IMR-90 (cell line): ENCODE results near the gene SPEG. TPM values are rescaled to one million over a fixed set of nuclear protein-coding genes. Genes with fewer than 3 reads are reported as not detected.

ENCODE experiments used
- ATAC-seq: fragments of 200-7000 bp; cut with Tn5 transposase; 2 replicates; pipeline ENCODE4 v1.9.1; 2020; ENCODE audit warnings: low read depth, mild to moderate bottlenecking, moderate library complexity
- BruUV-seq: library from RNA; stranded (reverse); fragments of 400-500 nt; replicated peaks from 2 replicates; lab custom pipeline; 2021; lab: Mats Ljungman, UMichigan
- CTCF ChIA-PET: fragments of 300-600 bp; formaldehyde crosslinking; extraction: SDS; loops from one replicate; lab custom pipeline; 2021; ENCODE audit warnings: antibody characterized with exemption; lab: Yijun Ruan, JAX
- POLR2A ChIA-PET: fragments of 300-600 bp; sonication (Branson Sonifier 250); formaldehyde crosslinking; loops from one replicate; lab custom pipeline; 2022; ENCODE audit warnings: antibody characterized with exemption; ENCODE audit not compliant: unreplicated experiment; lab: Charles Lee
- DNase-seq: peaks from one replicate; pipeline ENCODE4 v3.0.0; 2013
- H2AFZ ChIP-seq: replicated peaks from 2 replicates; pipeline ENCODE3; 2013; ENCODE audit warnings: low read length, mild to moderate bottlenecking; ENCODE audit not compliant: poor library complexity
- H2AK5ac ChIP-seq: 2 replicates; pipeline ENCODE4 v1.6.1; 2013; ENCODE audit warnings: low read depth, low read length, inconsistent platforms
- H2AK9ac ChIP-seq: replicated peaks from 2 replicates; pipeline ENCODE3; 2013; ENCODE audit warnings: mild to moderate bottlenecking, low read depth, low read length, moderate library complexity; ENCODE audit not compliant: poor library complexity
- H2BK120ac ChIP-seq: 2 replicates; pipeline ENCODE4 v1.6.1; 2013; ENCODE audit warnings: low read depth, low read length, inconsistent platforms
- H2BK15ac ChIP-seq: 3 replicates; pipeline ENCODE4 v1.6.1; 2013; ENCODE audit warnings: low read depth, low read length, inconsistent platforms
- H2BK20ac ChIP-seq: 2 replicates; pipeline ENCODE4 v1.6.1; 2013; ENCODE audit warnings: low read depth, mild to moderate bottlenecking, inconsistent platforms, low read length, moderate library complexity
- H2BK5ac ChIP-seq: 2 replicates; pipeline ENCODE4 v1.6.1; 2013; ENCODE audit warnings: mild to moderate bottlenecking, low read depth, low read length, inconsistent platforms; ENCODE audit not compliant: poor library complexity, severe bottlenecking
- H3K14ac ChIP-seq: replicated peaks from 2 replicates; pipeline ENCODE4 v1.6.1; 2013; ENCODE audit warnings: low read depth, low read length, inconsistent platforms
- H3K18ac ChIP-seq: 2 replicates; pipeline ENCODE4 v1.6.1; 2013; ENCODE audit warnings: low read depth, low read length, control low read depth
- H3K23ac ChIP-seq: 2 replicates; pipeline ENCODE4 v1.6.1; 2013; ENCODE audit warnings: low read depth, low read length, inconsistent platforms
- H3K27ac ChIP-seq: 2 replicates; pipeline ENCODE4 v1.5.1; 2013; ENCODE audit warnings: mild to moderate bottlenecking, control low read depth, low read length; ENCODE audit not compliant: insufficient read depth
- H3K27me3 ChIP-seq: 2 replicates; pipeline ENCODE4 v1.6.1; 2013; ENCODE audit warnings: low read length; ENCODE audit not compliant: control insufficient read depth, insufficient read depth
- H3K36me3 ChIP-seq: 2 replicates; pipeline ENCODE4 v1.6.1; 2013; ENCODE audit warnings: low read length, mixed read lengths; ENCODE audit not compliant: control insufficient read depth, insufficient read depth
- H3K4ac ChIP-seq: 2 replicates; pipeline ENCODE4 v1.6.1; 2013; ENCODE audit warnings: low read depth, low read length, inconsistent platforms
- H3K4me1 ChIP-seq: 2 replicates; pipeline ENCODE4 v1.6.1; 2013; ENCODE audit warnings: low read length, mixed read lengths; ENCODE audit not compliant: control insufficient read depth, insufficient read depth
- H3K4me2 ChIP-seq: 2 replicates; pipeline ENCODE4 v1.6.1; 2013; ENCODE audit warnings: low read depth, mild to moderate bottlenecking, control low read depth, low read length, moderate library complexity
- H3K4me3 ChIP-seq: 2 replicates; pipeline ENCODE4 v1.5.1; 2013; ENCODE audit warnings: low read depth, mild to moderate bottlenecking, control low read depth, low read length, moderate library complexity; ENCODE audit not compliant: insufficient read depth
- H3K56ac ChIP-seq: 2 replicates; pipeline ENCODE4 v1.6.1; 2013; ENCODE audit warnings: low read length, inconsistent platforms; ENCODE audit not compliant: insufficient read depth; ENCODE audit errors: extremely low read depth
- H3K79me1 ChIP-seq, 2 experiments: 2 replicates each; pipeline ENCODE4 v1.6.1; 2013; ENCODE audit warnings: low read length in 2 of 2, inconsistent platforms in 1 of 2, low read depth in 1 of 2
- H3K9ac ChIP-seq: 2 replicates; pipeline ENCODE4 v1.6.1; 2013; ENCODE audit warnings: low read depth, low read length, control low read depth
- H3K9me1 ChIP-seq: 2 replicates; pipeline ENCODE4 v1.6.1; 2013; ENCODE audit warnings: low read length, inconsistent platforms; ENCODE audit not compliant: insufficient read depth
- H3K9me3 ChIP-seq: 2 replicates; pipeline ENCODE4 v1.6.1; 2013; ENCODE audit warnings: low read length; ENCODE audit not compliant: control insufficient read depth, insufficient read depth
- H4K20me1 ChIP-seq: 2 replicates; pipeline ENCODE4 v1.6.1; 2013; ENCODE audit warnings: low read length, inconsistent platforms; ENCODE audit not compliant: insufficient read depth
- H4K5ac ChIP-seq: 2 replicates; pipeline ENCODE4 v1.6.1; 2013; ENCODE audit warnings: mild to moderate bottlenecking, low read depth, low read length, control low read depth
- H4K8ac ChIP-seq, 2 experiments: 2 replicates each; pipeline ENCODE4 v1.6.1; 2013; ENCODE audit warnings: low read depth in 2 of 2, low read length in 2 of 2, control low read depth in 1 of 2, inconsistent platforms in 1 of 2
- H4K91ac ChIP-seq: 2 replicates; pipeline ENCODE4 v1.6.1; 2013; ENCODE audit warnings: low read depth, low read length, inconsistent platforms; ENCODE audit not compliant: insufficient read depth
- MAFK ChIP-seq: IDR thresholded peaks from 2 replicates; pipeline ENCODE4 v1.6.1; 2012; ENCODE audit warnings: low read depth, low read length, improper control_type of control experiment
- MXI1 ChIP-seq: IDR thresholded peaks from 2 replicates; pipeline ENCODE4 v1.6.1; 2012; ENCODE audit warnings: low read depth, mild to moderate bottlenecking, low read length, moderate library complexity, borderline replicate concordance
- RCOR1 ChIP-seq: IDR thresholded peaks from 2 replicates; pipeline ENCODE4 v1.6.1; 2012; ENCODE audit warnings: mild to moderate bottlenecking, low read length, improper control_type of control experiment; ENCODE audit not compliant: insufficient replicate concordance
- SMC3 ChIP-seq: fragments of 150-350 bp; IDR thresholded peaks from 2 replicates; pipeline ENCODE4 v1.6.1; 2016; ENCODE audit warnings: low read depth, mild to moderate bottlenecking, antibody characterized with exemption, low read length, moderate library complexity
- USF2 ChIP-seq: fragments of 150-350 bp; IDR thresholded peaks from 2 replicates; pipeline ENCODE4 v1.6.1; 2017; ENCODE audit warnings: mild to moderate bottlenecking, antibody characterized with exemption, low read length, low read depth
- WGBS, 2 experiments: methylation state at CpG; one replicate each; pipeline versions ENCODE4 v1.1.5 to v1.1.7; 2013; ENCODE audit warnings: missing lambda C conversion rate in 2 of 2; ENCODE audit not compliant: insufficient read length in 1 of 2; ENCODE audit errors: extremely low coverage in 2 of 2; 5-methylcytosine and 5-hydroxymethylcytosine counted together
- dilution Hi-C: fragments of 300-500 bp; cut with HindIII; formaldehyde crosslinking; loops from one replicate; pipeline ENCODE4 v1.14.3; 2018; ENCODE audit warnings: low sequenced_read_pairs; ENCODE audit not compliant: unreplicated experiment
- in situ Hi-C: fragments of 300-500 bp; cut with MboI; formaldehyde crosslinking; loops from 3 replicates; pipeline ENCODE4 v1.14.3; 2019; ENCODE audit warnings: low sequenced_read_pairs, inconsistent platforms, mixed read lengths
- intact Hi-C: fragments of 100-400 bp; cut with micrococcal nuclease; formaldehyde crosslinking; loops from 2 replicates; pipeline ENCODE4 v1.10.0; 2022
- polyA plus RNA-seq, 3 experiments: library from polyadenylated mRNA; depleted of rRNA; stranded (reverse); fragments of >200 nt; gene quantifications; 2 replicates each; pipeline ENCODE4 v1.2.3, GENCODE V29; 2012; ENCODE audit warnings: low replicate concordance in 1 of 3
- total RNA-seq: library from RNA; depleted of rRNA; stranded (reverse); fragments of >200 nt; gene quantifications from 2 replicates; pipeline ENCODE4 v1.2.3, GENCODE V29; 2012
- TF ChIP-seq, protein P1 (sequence below): fragments of 150-350 bp; IDR thresholded peaks from 2 replicates; pipeline ENCODE4 v1.6.1; 2016; ENCODE audit warnings: low read depth, mild to moderate bottlenecking, low read length, moderate library complexity, borderline replicate concordance

Gene SPEG
- total and polyA plus RNA-seq, 2 of the 4 experiments (the other 2 are of a cell fraction): 6.8 to 81.6 TPM

DNA sequence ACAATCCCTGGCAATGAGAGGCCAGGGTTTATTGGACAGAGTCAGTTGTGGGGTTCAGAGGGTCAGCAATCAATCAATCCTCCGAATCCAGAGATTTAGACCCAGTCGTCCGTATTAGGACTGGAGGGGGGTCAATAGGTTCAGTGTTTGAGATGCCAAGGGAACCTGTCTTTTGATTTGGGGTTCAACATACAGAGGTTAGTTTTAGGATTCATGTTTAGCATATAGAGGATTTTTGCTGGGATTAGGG is 64.3 kb downstream of the SPEG start:
- H3K4ac ChIP-seq: peak overlapping the region; percentile 99
- H3K4me3 ChIP-seq: peak overlapping the region; percentile 62
- CTCF ChIA-PET: interaction anchor here (0.6 to 4.1 kb wide), 3 partner anchors 11 to 488 kb away, joined by 3 to 28 read pairs (median 4); no protein-coding TSS in a partner anchor
- H3K56ac ChIP-seq: peak overlapping the region; percentile 93
- H3K9me3 ChIP-seq: no peaks in the 10 kb centered on the region
- no peaks in the 10 kb centered on the region for H4K20me1 ChIP-seq
- peak overlapping the region; percentile 97 for H3K23ac ChIP-seq
- DNase-seq: no peak
- peak overlapping the region; percentile 75 for H3K4me2 ChIP-seq
- no peak for ATAC-seq
- peak overlapping the region; percentile 36; the same call in 1 of the 3 replicates for H2BK15ac ChIP-seq
- peaks cover 12% of the 10 kb centered on the region for H3K9me1 ChIP-seq
- H3K4me1 ChIP-seq: peaks cover 15% of the 10 kb centered on the region
- peaks cover 18 to 32% of the 10 kb centered on the region in 2 experiments for H3K79me1 ChIP-seq
- H2AK5ac ChIP-seq: peak overlapping the region; percentile 79
- TF ChIP-seq MAFK: no peak
- TF ChIP-seq, protein P1, sequence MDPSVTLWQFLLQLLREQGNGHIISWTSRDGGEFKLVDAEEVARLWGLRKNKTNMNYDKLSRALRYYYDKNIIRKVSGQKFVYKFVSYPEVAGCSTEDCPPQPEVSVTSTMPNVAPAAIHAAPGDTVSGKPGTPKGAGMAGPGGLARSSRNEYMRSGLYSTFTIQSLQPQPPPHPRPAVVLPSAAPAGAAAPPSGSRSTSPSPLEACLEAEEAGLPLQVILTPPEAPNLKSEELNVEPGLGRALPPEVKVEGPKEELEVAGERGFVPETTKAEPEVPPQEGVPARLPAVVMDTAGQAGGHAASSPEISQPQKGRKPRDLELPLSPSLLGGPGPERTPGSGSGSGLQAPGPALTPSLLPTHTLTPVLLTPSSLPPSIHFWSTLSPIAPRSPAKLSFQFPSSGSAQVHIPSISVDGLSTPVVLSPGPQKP: no peak
- TF ChIP-seq MXI1: no peak
- no peak for TF ChIP-seq SMC3
- TF ChIP-seq RCOR1: no peak
- TF ChIP-seq USF2: no peak
- H4K91ac ChIP-seq: peak overlapping the region; percentile 96
- peak overlapping the region; percentile 82 for H3K27ac ChIP-seq
- peak overlapping the region; percentile 98 for H2AFZ ChIP-seq
- no peaks in the 10 kb centered on the region; the same call in 1 of the 2 replicates for H3K27me3 ChIP-seq
- WGBS, 2 experiments: 0% methylated on average over 3 of the region's 3 CpGs; no CpG with 5 or more reads in 1 of the 2 experiments
- H2AK9ac ChIP-seq: peak overlapping the region; percentile 100
- peak overlapping the region; percentile 100 for H3K14ac ChIP-seq
- H4K5ac ChIP-seq: peak overlapping the region; percentile 63
- H3K18ac ChIP-seq: peak overlapping the region; percentile 47; the same call in 1 of the 2 replicates
- H2BK5ac ChIP-seq: peak overlapping the region; percentile 89
- dilution Hi-C loops: no loop called here
- H3K36me3 ChIP-seq: peaks cover 14% of the 10 kb centered on the region
- H2BK20ac ChIP-seq: no peak overlapping the region
- peak overlapping the region; percentile 75 to 97 for H4K8ac ChIP-seq
- H3K9ac ChIP-seq: peak overlapping the region; percentile 91
- intact Hi-C loops: loop anchor here (2.0 kb wide), 1 partner anchor 38 kb away; no protein-coding TSS in a partner anchor
- POLR2A ChIA-PET: interaction anchor here (0.6 to 1.4 kb wide), 4 partner anchors 9 to 46 kb away, joined by 3 to 4 read pairs (median 3); no protein-coding TSS in a partner anchor
- in situ Hi-C loops: no loop called here
- BruUV-seq: TSS peak; percentile 85
- H2BK120ac ChIP-seq: peak overlapping the region; percentile 60; the same call in 1 of the 2 replicates
